ENCODE results near the gene ARHGAP21.

Gene ARHGAP21

GRCh38 chr10:24756283-24756682 lies 32.6 kb upstream of the ARHGAP21 start:
- no peak for DNase-seq (ENCODE audit: low read depth)
- H3K4me3 ChIP-seq (ENCODE audit: low read depth, low read length) = no peak overlapping the region
- no peak for TF ChIP-seq CTCF (IDR thresholded peaks at IDR 0.05; ENCODE audit: insufficient read depth, low read depth, low read length, missing control alignments)

GRCh38 chr10:24751716-24752115 lies 28.0 kb upstream of the ARHGAP21 start:
- no peak for DNase-seq (ENCODE audit: low read depth)
- H3K4me3 ChIP-seq (ENCODE audit: low read depth, low read length) = no peak overlapping the region
- TF ChIP-seq CTCF (IDR thresholded peaks at IDR 0.05; ENCODE audit: insufficient read depth, low read depth, low read length, missing control alignments) = no peak

GRCh38 chr10:24750695-24751094 lies 27.0 kb upstream of the ARHGAP21 start:
- no peak for DNase-seq (ENCODE audit: low read depth)
- H3K4me3 ChIP-seq (ENCODE audit: low read depth, low read length) = no peak overlapping the region
- no peak for TF ChIP-seq CTCF (IDR thresholded peaks at IDR 0.05; ENCODE audit: insufficient read depth, low read depth, low read length, missing control alignments)

GRCh38 chr10:24748214-24748613 lies 24.5 kb upstream of the ARHGAP21 start:
- no peak for TF ChIP-seq CTCF (IDR thresholded peaks at IDR 0.05; ENCODE audit: insufficient read depth, low read depth, low read length, missing control alignments)
- no peak for DNase-seq (ENCODE audit: low read depth)
- no peak overlapping the region for H3K4me3 ChIP-seq (ENCODE audit: low read depth, low read length)

- no peak for TF ChIP-seq CTCF (IDR thresholded peaks at IDR 0.05; ENCODE audit: insufficient read depth, low read depth, low read length, missing control alignments)
- H3K4me3 ChIP-seq (ENCODE audit: low read depth, low read length) = no peak overlapping the region
- no peak for DNase-seq (ENCODE audit: low read depth)
Observed at GRCh38 chr10:24744946-24745345, 21.3 kb upstream of the ARHGAP21 start.

GRCh38 chr10:24740714-24741113 lies 17.0 kb upstream of the ARHGAP21 start:
- no peak overlapping the region for H3K4me3 ChIP-seq (ENCODE audit: low read depth, low read length)
- no peak for TF ChIP-seq CTCF (IDR thresholded peaks at IDR 0.05; ENCODE audit: insufficient read depth, low read depth, low read length, missing control alignments)
- DNase-seq (ENCODE audit: low read depth) = no peak

GRCh38 chr10:24737001-24737400 lies 13.3 kb upstream of the ARHGAP21 start:
- DNase-seq (ENCODE audit: low read depth) = no peak
- TF ChIP-seq CTCF (IDR thresholded peaks at IDR 0.05; ENCODE audit: insufficient read depth, low read depth, low read length, missing control alignments) = no peak
- no peak overlapping the region for H3K4me3 ChIP-seq (ENCODE audit: low read depth, low read length)

All from GM12865 (cell line).